T-helper 22 cell (primary cell): ENCODE results near the gene WDR59.
"Not testable (repeated sequence)": the region's sequence is repeated elsewhere in the genome, so short reads cannot be mapped to it uniquely, and the experiment has no call there.

Source experiments
- DNase-seq: peaks from one replicate; pipeline ENCODE4 v3.0.0-alpha.2; 2020; ENCODE audit warnings: low read depth

The WDR59 gene

DNA sequence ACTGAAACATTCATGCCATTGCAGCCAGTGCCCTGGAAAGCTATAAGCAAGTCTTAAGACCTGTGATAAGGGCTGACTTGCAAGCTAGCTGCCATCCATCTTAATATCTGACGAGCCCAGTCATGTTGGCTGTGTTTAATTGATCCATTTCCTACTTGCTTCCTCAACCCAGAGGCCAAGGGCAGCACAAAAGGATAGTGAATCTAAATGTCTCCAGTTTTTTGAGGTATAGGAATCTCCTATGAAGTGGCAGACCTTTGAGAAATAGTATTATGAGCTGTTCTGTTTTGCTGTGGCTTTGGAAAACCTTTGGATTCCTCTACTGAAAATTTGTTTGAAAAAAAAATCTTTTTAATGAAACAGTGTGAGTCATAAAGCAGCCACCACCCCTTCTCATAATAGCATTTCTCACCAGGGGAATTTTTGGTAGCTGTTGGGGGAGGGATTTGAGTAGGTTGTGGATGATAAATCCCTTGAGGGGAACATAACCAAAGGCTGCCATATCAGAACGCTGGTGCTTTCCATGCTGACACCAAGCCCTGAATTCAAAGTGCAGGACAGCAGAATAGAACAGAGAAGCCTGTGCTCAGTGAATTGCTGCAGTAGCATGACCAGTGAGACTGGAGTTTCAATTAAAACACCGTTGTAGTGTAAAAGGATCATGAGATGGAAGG is 26.8 kb upstream of the WDR59 start:
- DNase-seq, result peak; percentile 36

DNA sequence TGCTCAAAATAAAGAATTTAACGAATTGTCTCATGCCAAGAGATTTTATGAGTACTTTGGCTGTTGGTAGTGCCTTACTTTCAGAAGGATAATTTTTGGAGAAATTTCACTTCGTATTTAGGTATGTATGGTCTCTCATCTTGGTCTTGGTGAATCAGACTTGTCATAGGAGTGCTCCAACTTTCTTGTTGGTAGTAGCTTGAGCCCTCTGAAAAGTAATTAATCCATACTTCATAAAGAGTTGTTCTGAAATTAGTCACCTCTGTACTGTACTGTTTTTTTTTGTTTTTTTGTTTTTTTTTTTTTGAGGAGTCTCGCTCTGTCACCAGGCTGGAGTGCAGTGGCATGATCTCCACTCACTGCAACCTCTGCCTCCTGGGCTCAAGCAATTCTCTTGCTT is 25.5 kb upstream of the WDR59 start:
- DNase-seq, result no peak

DNA sequence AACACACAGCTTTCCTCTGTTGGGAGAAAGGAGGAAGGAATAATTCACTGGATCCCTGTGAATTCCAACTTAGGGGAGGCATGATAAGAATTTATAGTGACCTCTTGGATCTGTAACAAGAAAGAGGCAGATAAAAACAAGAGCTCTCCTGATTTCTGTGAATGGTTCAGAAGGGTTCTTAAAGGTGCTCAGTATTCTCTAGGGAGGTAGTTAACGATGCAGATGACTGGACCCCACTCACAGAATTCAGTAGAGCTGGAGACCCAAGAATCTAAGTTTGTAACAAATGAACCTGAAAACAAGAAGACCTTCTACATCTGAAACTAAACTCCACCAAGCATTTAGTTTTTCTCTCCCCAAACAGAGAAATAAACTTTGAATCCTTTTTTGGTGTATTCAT is 22.5 kb upstream of the WDR59 start:
- DNase-seq, result no peak

DNA sequence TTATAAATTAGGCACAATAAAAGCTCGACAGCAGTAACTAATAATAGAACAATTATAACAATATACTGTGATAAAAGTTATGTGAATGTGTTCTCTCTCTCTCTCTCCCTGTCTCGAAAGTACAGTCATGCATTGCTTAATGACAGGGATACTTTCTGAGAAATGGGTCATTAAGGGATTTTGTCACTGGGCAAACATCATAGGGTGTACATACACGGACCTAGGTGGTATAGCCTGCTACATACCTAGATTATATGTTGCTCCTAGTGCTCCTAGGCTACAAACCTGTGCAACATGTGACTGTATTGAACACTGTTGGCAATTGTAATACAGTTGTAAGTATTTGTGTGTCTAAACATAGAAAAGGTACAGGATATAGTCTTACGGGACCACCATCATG is 20.8 kb upstream of the WDR59 start:
- DNase-seq, result no peak

DNA sequence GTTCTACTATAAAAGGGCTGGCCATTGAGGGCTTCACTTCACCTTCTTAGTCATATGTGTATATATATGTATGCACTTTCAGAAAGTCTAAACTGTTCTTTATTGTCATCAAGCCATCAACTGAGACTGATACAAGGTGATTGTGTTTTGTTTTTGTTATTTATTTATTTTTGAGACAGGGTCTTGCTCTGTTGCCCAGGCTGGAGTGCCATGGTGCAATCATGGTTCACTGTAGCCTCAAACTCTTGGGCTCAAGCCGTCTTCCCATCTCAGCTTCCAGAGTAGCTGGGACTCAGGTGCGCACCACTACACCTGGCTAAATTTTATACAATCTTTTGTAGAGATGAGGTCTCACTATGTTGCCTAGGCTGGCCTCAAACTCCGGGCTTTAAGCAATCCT is 19.5 kb upstream of the WDR59 start:
- no peak for DNase-seq

DNA sequence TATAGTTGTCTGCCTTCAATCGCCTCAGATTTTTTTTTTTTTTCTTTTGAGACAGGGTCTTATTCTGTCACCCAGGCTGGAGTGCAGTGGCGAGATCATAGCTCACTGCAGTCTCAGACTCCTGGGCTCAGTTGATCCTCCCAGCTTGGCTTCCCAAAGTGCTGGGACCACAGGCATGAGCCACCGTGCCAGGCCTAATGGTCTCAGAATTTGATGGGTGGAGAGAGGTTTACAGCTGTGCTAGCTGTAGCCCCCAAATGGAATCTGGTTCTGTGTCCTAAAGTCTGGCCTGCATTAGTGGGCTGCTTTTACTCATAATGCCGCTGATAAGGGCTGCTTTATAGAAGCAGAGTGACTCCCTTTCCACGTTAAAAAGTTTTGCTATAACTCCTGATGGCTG is 19.0 kb upstream of the WDR59 start:
- no peak for DNase-seq

DNA sequence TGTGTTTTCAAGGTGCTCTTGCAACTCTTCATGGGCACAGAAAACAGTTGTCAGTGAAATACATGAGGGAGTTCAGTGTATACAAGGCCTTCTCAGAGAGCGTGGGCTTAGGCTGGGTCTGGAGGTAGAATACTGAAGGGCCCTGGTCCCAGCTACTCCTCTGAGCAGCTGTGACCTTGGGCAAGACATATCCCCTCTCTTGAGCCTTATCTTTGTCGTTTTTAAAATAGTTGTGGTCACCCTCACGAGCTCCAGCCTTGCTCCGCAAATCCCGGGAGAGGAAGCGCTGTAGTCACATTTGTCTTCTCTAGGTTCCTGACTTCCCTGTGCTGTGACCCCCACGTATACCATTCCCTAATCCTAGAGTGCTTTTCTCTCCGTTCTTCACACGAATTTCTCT is 17.6 kb upstream of the WDR59 start:
- no peak for DNase-seq

DNA sequence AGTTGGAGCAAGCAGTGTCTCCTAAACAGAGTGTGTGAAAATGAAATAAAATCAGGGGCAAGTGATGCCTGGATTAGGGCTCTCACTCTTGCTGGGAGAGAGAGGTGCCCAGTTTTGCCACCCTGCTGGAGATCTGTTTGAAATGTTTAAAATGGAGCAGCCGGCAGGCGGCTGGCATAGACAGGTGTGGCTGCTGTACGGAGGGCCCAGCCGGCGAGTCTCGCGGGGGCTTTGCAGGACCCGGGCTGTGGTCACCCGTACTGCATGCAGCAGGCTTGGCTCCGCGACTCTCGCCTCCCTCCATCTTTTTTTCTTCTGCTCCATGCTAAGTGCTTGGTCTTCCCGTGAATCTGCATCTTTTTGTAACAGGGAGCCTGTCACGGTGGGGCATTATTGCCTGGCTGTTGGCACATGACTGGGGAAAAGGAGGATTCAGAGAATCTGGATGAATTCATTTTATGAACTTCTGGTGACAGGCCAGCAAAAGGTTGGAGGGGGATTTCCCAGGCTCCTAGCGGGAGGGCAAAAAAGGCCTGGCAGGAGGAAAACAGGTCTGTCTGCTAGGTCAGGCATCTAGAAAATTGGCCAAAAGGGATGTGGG is 15.7 kb upstream of the WDR59 start:
- DNase-seq, result no peak

DNA sequence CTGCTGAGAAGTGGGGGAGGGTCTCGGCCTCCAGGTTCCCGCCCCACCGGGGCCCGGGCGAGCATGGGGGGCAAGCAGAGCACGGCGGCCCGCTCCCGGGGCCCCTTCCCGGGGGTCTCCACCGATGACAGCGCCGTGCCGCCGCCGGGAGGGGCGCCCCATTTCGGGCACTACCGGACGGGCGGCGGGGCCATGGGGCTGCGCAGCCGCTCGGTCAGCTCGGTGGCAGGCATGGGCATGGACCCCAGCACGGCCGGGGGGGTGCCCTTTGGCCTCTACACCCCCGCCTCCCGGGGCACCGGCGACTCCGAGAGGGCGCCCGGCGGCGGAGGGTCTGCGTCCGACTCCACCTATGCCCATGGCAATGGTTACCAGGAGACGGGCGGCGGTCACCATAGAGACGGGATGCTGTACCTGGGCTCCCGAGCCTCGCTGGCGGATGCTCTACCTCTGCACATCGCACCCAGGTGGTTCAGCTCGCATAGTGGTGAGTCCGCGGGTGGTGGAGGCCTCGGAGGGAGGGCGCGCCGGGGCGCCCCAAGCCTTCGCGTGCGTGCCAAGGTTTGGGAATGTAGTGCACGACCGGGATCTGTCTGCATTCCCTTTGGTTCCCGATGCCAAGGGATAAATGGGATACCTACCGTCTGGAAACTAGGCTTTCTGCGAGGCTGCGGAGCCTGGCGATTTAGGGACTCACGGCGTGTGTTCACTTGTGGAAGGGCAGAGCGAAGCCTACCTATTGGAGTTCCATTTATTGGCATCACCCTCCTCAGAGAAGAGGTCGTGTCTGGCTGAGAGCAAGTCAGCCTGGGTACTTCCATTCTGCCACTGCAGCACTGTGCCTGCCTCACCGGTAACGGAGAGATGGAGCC is 14.9 kb upstream of the WDR59 start:
- peak; percentile 46 for DNase-seq

DNA sequence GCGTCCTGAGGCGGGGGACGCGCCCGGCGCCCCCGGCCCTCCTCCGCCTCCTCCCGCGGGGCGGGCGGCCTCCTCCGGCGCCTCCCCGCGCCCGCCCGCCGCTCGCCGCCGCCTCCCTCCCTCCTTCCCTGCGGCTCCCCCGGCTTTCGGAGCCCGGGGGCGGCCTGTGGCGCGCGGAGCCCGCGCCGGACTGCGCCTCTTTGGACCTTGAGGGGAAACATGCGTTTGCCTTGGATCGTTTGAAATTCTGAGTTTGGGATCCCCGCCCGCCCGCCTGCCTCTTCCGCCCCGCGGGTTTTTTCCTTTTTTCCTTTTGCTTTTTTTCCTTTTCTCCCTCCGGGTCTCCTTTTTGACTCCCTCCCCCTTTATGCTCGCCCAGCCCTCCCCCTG is 14.3 kb upstream of the WDR59 start:
- peak; percentile 12 for DNase-seq

DNA sequence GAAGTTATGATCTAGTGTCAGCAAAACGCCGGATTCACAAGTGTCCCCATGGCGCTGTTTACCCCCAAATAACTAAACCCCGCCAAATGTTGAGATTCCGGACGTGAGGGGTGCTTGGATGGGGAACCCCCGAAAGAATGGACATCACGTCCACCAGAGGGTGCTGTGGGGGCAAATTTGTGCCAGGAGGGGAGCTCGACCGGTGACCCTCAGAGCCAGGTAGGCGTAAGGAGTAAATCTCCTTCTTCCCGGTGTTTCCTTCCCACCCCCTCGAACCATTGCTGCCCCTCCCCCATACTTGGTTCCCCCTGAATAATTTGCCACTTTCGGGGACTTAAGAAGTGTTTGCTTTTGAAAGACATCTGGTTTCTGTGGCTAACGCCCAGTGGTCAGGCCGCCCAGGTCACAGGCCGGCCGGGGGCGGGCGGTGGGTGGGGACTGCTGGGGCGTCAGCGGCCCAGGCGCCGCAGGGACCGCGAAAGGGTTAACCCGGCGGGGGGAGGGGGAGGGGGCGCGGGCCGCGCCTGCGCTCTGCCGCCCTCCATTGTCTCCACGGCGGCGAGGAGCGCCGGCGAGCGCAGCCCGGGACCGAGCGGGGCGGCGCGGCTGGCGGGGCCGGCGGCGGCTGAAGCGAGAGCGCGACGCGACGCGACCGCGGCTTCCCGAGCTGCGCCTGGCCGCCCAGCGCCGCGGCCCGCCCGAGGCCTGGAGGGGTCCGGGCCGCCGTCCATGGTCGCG is 13.7 kb upstream of the WDR59 start, which contains the start of gene ZNRF1:
Gene ZNRF1 (plus strand): TSS at position 544 of the 738 bp plus-strand sequence. CDS start 648 bp downstream, outside the sequence.
- peak; percentile 64 for DNase-seq

DNA sequence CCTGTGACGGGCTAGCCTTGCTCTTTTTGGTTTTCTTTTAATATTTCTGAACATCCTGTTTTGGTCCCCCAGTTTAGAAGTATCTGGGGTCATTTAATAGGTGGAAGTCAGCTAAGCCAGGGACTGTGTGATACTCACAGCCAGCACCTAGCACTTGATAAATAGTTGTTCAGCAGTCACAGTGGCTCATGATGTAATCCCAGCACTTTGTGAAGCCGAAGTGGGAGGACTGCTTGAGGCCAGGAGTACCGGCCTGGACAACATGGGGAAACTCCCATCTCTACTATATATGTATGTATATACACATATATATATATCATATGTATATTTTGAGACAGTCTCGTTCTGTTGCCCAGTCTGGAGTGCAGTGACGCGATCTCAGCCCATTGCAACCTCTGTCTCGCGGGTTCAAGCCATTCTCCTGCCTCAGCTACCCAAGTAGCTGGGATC is 12.1 kb upstream of the WDR59 start:
- no peak for DNase-seq

DNA sequence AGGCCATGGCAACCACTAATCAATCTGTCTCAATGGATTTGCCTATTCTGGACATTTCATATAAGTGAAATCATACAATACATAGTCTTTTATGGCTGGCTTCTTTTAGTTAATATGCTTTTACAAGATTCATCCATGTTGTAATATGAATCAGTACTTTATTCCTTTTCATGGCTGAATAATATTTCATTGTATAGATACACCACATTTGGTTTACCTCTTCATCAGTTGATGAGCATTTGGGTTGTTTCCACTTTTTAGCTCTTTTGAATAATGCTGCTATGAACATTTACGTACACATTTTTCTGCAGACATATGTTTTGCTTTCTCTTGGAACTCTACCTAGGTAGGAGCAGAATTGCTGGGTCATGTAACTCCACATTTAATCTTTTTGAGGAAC is 11.1 kb upstream of the WDR59 start:
- no peak for DNase-seq

DNA sequence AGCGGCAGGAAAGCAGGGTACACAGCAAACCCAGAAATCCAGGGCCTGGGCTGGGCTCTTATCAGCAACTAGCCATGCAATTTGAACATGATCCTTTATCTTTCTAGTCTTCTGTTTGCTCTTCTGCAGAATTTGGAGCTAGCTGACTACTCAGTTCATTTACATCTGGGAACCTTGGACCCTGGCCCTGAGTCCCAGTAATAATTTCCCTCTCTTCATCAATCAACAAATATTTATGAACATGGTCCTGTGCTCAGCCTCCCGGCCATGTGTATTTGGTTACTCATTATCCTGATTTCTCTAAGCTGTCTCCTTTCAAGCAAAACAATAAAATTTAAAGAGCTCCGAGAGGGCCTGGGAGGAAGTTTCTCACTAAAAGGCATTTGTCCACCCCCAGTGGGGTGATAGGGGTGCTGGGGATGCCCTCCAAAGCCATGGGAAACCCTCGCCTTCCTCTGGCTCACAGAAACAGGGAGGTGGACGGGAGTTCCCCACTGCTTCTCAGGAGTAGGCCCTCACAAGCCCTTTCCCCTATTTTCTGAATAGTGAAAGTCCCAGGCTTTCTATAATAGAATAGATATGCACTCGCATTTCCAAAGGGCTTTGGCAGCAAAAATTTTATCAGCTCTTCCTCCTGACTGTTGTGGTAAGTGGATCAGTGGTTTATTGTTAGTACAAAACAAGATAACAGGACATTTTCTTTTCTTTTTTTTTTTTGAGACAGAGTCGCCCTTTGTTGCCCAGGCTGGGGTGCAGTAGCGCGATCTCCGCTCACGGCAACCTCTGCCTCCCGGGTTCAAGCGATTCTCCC is 6.9 kb upstream of the WDR59 start:
- no peak for DNase-seq

DNA sequence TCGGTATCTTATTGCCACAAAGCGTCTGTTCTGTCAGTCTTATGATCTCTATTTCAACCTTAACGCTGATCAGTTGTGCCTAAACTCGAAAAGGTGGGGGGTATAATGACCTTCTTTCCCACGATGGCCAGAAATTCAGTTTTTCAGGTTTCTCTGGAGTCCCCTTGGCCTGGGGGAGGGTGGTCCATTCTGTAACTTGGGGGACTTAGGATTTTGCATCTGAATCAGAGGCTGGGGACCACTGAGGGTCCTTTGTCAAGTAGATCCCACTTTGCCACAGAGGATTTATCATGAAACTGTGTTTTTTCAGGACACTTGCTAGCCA is 6.3 kb upstream of the WDR59 start:
- DNase-seq, result no peak

DNA sequence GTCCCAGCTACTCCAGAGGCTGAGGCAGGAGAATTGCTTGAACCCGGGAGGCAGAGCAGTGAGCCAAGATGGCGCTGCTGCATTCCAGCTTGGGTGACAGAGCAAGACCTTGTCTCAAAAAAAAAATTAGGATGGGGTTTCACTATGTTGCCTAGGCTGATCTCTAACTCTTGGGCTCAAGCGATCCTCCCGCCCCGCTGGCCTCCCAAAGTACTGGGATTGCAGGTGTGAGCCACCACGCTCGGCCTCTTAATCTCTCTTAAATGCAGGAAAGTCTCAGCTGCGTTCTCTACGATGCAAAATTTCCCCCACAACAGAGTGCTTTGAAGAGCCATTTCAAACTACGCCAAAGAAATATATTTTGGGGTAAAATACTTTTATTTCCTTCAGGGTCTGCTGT is 5.9 kb upstream of the WDR59 start:
- DNase-seq, result no peak

DNA sequence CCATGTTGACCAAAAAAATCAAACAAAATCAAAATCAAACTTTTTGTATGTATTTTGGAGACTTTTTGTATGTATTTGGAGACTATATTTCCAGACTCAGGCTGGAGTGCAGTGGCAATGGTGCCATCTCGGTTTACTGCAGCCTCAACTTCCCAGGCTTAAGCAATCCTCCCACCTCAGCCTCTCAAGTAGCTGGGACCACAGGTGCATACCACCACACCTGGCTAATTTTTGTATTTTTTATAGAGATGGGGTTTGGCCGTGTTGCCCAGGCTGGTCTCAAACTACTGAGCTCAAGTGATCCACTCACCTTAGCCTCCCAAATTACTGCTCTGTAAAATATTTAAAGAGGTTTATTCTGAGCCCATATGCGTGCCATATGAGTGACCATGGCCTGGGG is 4.9 kb upstream of the WDR59 start:
- DNase-seq, result not testable (repeated sequence)

DNA sequence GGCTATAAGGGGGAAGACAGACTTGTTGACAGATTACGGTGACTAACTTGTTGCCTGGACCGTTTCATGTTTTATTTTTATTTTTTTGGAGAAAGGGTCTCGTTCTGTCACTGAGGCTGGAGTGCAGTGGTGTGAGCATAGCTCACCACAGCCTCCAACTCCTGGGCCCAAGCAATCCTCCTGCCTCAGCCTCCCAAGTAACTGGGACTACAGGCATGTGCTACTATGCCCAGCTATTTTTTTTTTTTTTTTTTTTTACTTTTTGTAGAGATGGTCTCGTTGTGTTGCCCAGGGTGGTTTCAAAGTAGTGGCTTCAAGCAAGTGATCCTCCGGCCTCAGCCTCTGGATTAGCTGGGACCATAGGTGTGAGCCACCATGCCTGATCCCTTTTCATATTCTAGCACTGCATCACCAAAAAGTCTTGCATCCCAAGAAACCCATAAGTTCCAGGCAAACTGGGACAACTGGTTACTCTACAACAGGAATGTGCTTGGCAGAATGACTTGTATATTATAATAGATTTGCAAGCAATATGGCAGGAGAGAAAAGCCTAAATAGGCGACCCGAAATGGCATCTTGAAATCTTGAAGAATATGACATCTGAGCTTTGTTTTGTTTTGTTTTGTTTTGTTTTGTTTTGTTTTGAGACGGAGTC is 2.2 kb upstream of the WDR59 start:
- no peak for DNase-seq

DNA sequence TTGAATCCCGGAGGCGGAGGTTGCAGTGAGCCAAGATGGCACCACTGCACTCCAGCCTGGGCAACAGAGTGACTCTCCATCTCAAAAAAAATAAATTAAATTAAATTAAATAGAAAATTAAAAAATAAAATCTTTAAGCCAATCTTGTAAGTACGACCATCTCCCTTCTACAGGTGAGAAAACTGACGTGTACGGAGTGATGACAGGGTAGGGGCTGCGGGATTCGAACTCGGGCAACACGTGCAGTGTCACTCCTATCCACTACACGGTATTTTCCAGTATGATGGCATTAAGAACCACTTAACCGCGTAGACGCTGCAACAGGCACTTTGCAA is 762 bp downstream of the WDR59 start:
- no peak for DNase-seq

DNA sequence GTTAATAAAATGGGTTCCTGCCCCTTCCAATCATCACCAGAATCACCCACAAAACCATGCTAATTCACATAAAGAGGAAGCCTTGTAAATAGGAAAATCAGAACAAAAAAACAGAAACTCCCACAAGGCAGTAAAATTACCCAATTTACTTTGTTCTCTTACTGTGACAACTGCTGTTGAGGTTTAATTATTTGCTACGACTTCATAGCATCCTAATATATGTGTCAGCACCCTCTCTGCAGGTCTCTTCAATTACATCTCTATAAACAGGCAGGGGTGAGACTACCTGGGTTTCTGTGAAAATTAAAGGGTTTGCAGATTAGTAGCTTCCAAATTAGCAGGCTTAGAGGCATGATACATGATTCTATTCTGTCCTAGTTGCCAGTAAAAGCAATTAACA is 2.7 kb downstream of the WDR59 start:
- DNase-seq, result no peak

DNA sequence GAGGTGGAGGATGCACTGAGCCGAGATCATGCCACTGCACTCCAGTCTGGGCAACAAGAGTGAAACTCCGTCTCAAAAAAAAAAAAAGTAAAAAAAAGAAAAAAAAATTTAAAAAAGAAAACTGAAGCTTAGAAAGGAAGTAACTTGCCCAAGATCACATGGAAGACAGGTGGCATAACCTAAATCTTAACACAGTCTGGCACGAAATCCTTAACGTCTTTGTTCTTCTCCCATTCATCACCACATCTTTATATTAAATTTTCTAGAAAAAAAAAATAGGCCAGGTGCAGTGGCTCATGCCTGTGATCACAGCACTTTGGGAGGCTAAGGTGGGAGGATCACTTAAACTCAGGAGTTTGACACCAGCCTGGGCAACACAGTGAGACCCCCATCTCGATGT is 9.3 kb downstream of the WDR59 start:
- no peak for DNase-seq
